ENCODE measurements around the gene UPK2.

UPK2 gene

DNA sequence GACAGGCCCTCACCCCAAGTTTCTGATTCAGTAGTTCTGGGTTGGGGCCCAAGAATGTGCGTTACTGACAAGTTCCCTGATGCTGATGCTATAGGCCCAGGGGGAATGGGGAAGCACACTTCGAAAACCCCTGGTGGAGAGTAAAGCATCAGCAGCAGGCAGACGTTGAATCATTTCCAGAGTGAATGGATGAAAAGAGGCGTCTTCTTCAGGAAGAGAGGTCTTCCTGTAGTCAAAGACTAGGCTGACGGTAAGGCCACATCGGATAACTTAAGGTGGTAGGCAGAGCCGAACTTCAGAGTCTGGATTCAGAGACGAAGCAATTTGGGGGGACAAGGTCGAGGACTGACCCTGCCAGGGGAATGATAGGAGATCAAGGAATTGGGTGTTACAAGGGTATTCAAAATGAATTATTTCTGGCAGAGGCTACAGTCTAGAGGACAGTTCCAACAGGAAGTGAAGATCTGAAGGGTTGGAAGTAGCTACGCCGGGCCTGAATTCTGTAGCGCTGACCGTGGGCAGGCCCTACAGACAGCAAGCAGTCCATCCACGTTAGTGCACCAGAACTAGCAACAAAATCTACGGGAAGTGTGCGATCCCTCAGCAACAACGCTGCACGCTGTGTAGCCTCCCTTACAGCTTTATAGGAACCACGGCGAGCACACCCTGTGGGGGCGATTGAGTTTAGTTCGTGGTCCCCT, 41.0 kb downstream of the UPK2 start:
- DNase-seq = peak; percentile 34

- peak; percentile 83 for DNase-seq
These were observed 41.7 kb downstream of the UPK2 start, which contains the start of gene CENATAC for GRCh38 chr11:118997627-118998387. CENATAC (plus strand) TSS chr11:118998138; CDS start chr11:118998198, 60 bp downstream.

DNA sequence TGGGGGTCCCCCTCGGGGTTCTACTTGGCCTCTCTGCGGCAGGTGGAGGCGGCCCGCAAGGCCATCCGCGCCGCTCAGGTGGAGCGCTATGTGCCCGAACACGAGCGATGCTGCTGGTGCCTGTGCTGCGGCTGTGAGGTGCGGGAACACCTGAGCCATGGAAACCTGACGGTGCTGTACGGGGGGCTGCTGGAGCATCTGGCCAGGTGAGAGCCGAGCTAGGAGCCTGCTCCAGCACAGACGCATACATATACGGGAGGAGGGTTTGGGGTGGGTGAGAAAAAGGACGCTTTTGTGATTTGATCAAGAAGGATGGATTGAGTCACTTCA, 42.3 kb downstream of the UPK2 start:
- DNase-seq = no peak

- peak; percentile 60 for DNase-seq
These were observed 42.7 kb downstream of the UPK2 start for GRCh38 chr11:118998822-118999221.

DNA sequence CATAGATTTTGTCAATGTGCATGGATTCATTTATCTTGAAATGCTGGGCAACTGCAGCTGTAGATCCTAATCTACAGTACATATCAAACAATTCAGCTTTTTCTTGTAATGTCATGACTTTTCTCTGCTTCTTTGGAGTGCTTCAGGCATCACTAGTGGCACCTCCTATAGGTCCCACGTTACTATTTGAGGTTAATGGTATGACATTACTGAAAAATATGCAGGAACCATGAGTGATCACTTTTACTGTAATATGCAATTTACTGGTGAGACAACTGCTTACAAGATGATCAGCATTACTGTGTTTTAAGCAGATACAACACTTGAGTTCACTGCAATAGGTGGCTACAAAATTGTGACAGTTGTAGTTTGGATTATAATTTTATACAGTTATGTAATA, 44.8 kb downstream of the UPK2 start:
- DNase-seq = peak; percentile 59

DNA sequence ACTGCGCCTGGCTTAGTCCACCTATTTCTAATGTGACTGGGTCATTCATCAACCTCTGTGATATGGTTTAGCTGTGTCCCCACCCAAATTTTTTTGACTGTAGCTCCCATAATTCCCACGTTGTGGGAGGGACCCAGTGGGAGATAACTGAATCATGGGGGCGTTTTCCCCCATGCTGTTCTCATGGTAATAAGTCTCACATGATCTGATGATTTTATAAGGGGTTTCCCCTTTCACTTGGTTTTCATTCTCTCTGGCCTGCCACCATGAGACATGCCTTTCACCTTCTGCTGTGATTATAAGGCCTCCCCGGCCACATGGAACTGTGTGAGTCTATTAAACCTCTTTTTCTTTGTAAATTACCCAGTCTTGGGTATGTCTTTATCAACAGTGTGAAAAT, 50.6 kb downstream of the UPK2 start:
- DNase-seq = no peak
